UCSD-AML1 (cell line): ENCODE data around the gene ALOX12B.
"Not testable (repeated sequence)": the region's sequence is repeated elsewhere in the genome, so short reads cannot be mapped to it uniquely, and the experiment has no call there.

Experiments used
- DNase-seq: peaks from one replicate; lab custom pipeline; 2025; ENCODE audit not compliant: unreplicated experiment; lab: John Stamatoyannopoulos, UW

Gene ALOX12B

GRCh38 chr17:8118769-8119580, 31.5 kb upstream of the ALOX12B start:
- DNase-seq = peak; percentile 85

GRCh38 chr17:8117980-8118768, 30.7 kb upstream of the ALOX12B start, which contains the start of gene ALOXE3:
Gene ALOXE3, minus strand, starts transcription at chr17:8118514. Its CDS starts 524 bp downstream, at chr17:8117990.
- no peak for DNase-seq

GRCh38 chr17:8117367-8117979, 30.0 kb upstream of the ALOX12B start:
- DNase-seq = no peak

- no peak for DNase-seq
These were observed 29.3 kb upstream of the ALOX12B start for GRCh38 chr17:8116776-8117175.

- no peak for DNase-seq
These were observed 23.4 kb upstream of the ALOX12B start for GRCh38 chr17:8110907-8111306.

GRCh38 chr17:8110456-8110804, 22.9 kb upstream of the ALOX12B start:
- DNase-seq = no peak

GRCh38 chr17:8109661-8110455, 22.3 kb upstream of the ALOX12B start:
- DNase-seq = peak; percentile 59

GRCh38 chr17:8108972-8109660, 21.6 kb upstream of the ALOX12B start:
- DNase-seq = no peak

GRCh38 chr17:8106980-8107379, 19.5 kb upstream of the ALOX12B start:
- not testable (repeated sequence) for DNase-seq

GRCh38 chr17:8105957-8106398, 18.5 kb upstream of the ALOX12B start:
- no peak for DNase-seq

GRCh38 chr17:8104911-8105310, 17.4 kb upstream of the ALOX12B start:
- DNase-seq = no peak

GRCh38 chr17:8103549-8103948, 16.0 kb upstream of the ALOX12B start:
- no peak for DNase-seq

GRCh38 chr17:8101721-8102120, 14.2 kb upstream of the ALOX12B start:
- no peak for DNase-seq

- DNase-seq = no peak
These were observed 13.2 kb upstream of the ALOX12B start for GRCh38 chr17:8100763-8101162.

- DNase-seq = no peak
These were observed 12.6 kb upstream of the ALOX12B start for GRCh38 chr17:8100111-8100510.

GRCh38 chr17:8096541-8096940, 9.0 kb upstream of the ALOX12B start:
- DNase-seq = no peak

GRCh38 chr17:8095361-8095760, 7.8 kb upstream of the ALOX12B start:
- no peak for DNase-seq

GRCh38 chr17:8091033-8091687, 3.6 kb upstream of the ALOX12B start:
- DNase-seq = no peak

GRCh38 chr17:8089728-8090127, 2.2 kb upstream of the ALOX12B start:
- no peak for DNase-seq

- DNase-seq = no peak
These were observed 375 bp upstream of the ALOX12B start for GRCh38 chr17:8087952-8088230.
